HepG2 (cell line): ENCODE data around the gene PARP2. TPM values are rescaled to one million over a fixed set of nuclear protein-coding genes. Genes with fewer than 3 reads are reported as not detected.

ENCODE experiments used
- AGO2 ChIP-seq: fragments of 200-400 bp; formaldehyde crosslinking; optimal IDR thresholded peaks from 2 replicates; pipeline ENCODE3; 2017; ENCODE audit warnings: mild to moderate bottlenecking, low read depth, low read length, moderate library complexity
- ATF1 ChIP-seq: IDR thresholded peaks from 2 replicates; pipeline ENCODE4 v1.6.1; 2016; ENCODE audit warnings: mild to moderate bottlenecking, control low read depth
- FOXA1 ChIP-seq, 2 experiments: fragments of 450-650 bp in 1 of 2; sonication (generic) in 1 of 2; formaldehyde crosslinking in 1 of 2; IDR thresholded peaks; 2 replicates each; pipeline versions ENCODE4 v1.4.0 to v1.6.1; 2016 to 2020; ENCODE audit warnings: missing genetic modification reagents in 1 of 2
- HOXA5 ChIP-seq: sonication (generic); formaldehyde crosslinking; IDR thresholded peaks from 2 replicates; pipeline ENCODE4 v1.4.0; 2020; ENCODE audit warnings: missing genetic modification reagents
- ISX ChIP-seq: sonication (generic); formaldehyde crosslinking; conservative IDR thresholded peaks from 2 replicates; pipeline ENCODE4 v1.5.0; 2020; ENCODE audit warnings: missing genetic modification reagents
- JUND ChIP-seq: sonication (generic); formaldehyde crosslinking; IDR thresholded peaks from 2 replicates; pipeline ENCODE4 v1.8.0; 2022; ENCODE audit warnings: mild to moderate bottlenecking, missing genetic modification reagents
- PCBP1 ChIP-seq: fragments of 200-400 bp; formaldehyde crosslinking; IDR thresholded peaks from 2 replicates; pipeline ENCODE4 v1.6.1; 2017; ENCODE audit warnings: mild to moderate bottlenecking, low read depth, low read length, borderline replicate concordance
- PCBP2 ChIP-seq: fragments of 200-400 bp; formaldehyde crosslinking; optimal IDR thresholded peaks from 2 replicates; pipeline ENCODE3; 2018; ENCODE audit warnings: low read length, low read depth; ENCODE audit not compliant: poor library complexity, severe bottlenecking
- PHF20 ChIP-seq: sonication (generic); formaldehyde crosslinking; IDR thresholded peaks from 2 replicates; pipeline ENCODE4 v1.5.0; 2020; ENCODE audit warnings: mild to moderate bottlenecking, missing genetic modification reagents
- POLR2A ChIP-seq, 2 experiments: IDR thresholded peaks; 2 replicates each; pipeline ENCODE4 v1.6.1; 2011; ENCODE audit warnings: low read depth in 2 of 2, low read length in 2 of 2, mild to moderate bottlenecking in 1 of 2, moderate library complexity in 1 of 2; ENCODE audit not compliant: insufficient read depth in 1 of 2
- RAD51 ChIP-seq: fragments of 450-650 bp; IDR thresholded peaks from 2 replicates; pipeline ENCODE4 v1.6.1; 2016; ENCODE audit warnings: borderline replicate concordance
- REXO4 ChIP-seq: sonication (generic); formaldehyde crosslinking; IDR thresholded peaks from 2 replicates; pipeline ENCODE4 v1.8.0; 2022; ENCODE audit warnings: missing genetic modification reagents, mild to moderate bottlenecking, borderline replicate concordance
- SRY ChIP-seq: sonication (generic); formaldehyde crosslinking; IDR thresholded peaks from 2 replicates; pipeline ENCODE4 v1.8.0; 2022; ENCODE audit warnings: mild to moderate bottlenecking, missing genetic modification reagents
- TEF ChIP-seq: sonication (generic); formaldehyde crosslinking; IDR thresholded peaks from 2 replicates; pipeline ENCODE4 v1.5.0; 2020; ENCODE audit warnings: missing genetic modification reagents
- ZBTB4 ChIP-seq: sonication (generic); formaldehyde crosslinking; IDR thresholded peaks from 2 replicates; pipeline ENCODE4 v1.4.0; 2020; ENCODE audit warnings: missing genetic modification reagents, mild to moderate bottlenecking, borderline replicate concordance
- ZNF296 ChIP-seq: sonication (generic); formaldehyde crosslinking; conservative IDR thresholded peaks from 2 replicates; pipeline ENCODE4 v1.5.0; 2020; ENCODE audit warnings: mild to moderate bottlenecking, missing genetic modification reagents
- ZNF382 ChIP-seq: sonication (generic); formaldehyde crosslinking; IDR thresholded peaks from 2 replicates; pipeline ENCODE4 v1.5.0; 2020; ENCODE audit warnings: missing genetic modification reagents, mild to moderate bottlenecking, borderline replicate concordance
- ZNF432 ChIP-seq: sonication (generic); formaldehyde crosslinking; IDR thresholded peaks from 2 replicates; pipeline ENCODE4 v1.5.0; 2020; ENCODE audit warnings: missing genetic modification reagents, mild to moderate bottlenecking, borderline replicate concordance
- ZNF501 ChIP-seq: sonication (generic); formaldehyde crosslinking; IDR thresholded peaks from 2 replicates; pipeline ENCODE4 v1.5.1; 2020; ENCODE audit warnings: mild to moderate bottlenecking, moderate library complexity, missing genetic modification reagents
- ZNF564 ChIP-seq: sonication (generic); formaldehyde crosslinking; IDR thresholded peaks from 2 replicates; pipeline ENCODE4 v1.8.1; 2023; ENCODE audit warnings: mild to moderate bottlenecking, missing genetic modification reagents
- ZNF747 ChIP-seq: sonication (generic); formaldehyde crosslinking; IDR thresholded peaks from 2 replicates; pipeline ENCODE4 v1.8.1; 2023; ENCODE audit warnings: missing genetic modification reagents, mild to moderate bottlenecking, borderline replicate concordance
- ZSCAN21 ChIP-seq: sonication (generic); formaldehyde crosslinking; IDR thresholded peaks from 2 replicates; pipeline ENCODE4 v1.8.0; 2022; ENCODE audit warnings: mild to moderate bottlenecking, missing genetic modification reagents, moderate library complexity, borderline replicate concordance
- polyA plus RNA-seq, 8 experiments: library from polyadenylated mRNA; depleted of rRNA in 3 of 8; stranded (reverse) in 7 of 8; unstranded in 1 of 8; fragments of >200 nt; fragmentation: Illumina TruSeq in 4 of 8; extraction: Trizol in 4 of 8; gene quantifications; 2 replicates each; pipeline versions ENCODE4 v1.2.1 to v1.2.3, GENCODE V29; 2011 to 2016; ENCODE audit warnings: low read depth in 4 of 8, missing spikeins in 1 of 8, mixed read lengths in 1 of 8; ENCODE audit not compliant: insufficient read depth in 1 of 8
- total RNA-seq, 5 experiments: library from RNA; depleted of rRNA; stranded (reverse); fragments of >200 nt; fragmentation: Illumina TruSeq; extraction: Trizol; gene quantifications; 2 replicates each; pipeline ENCODE4 v1.2.3, GENCODE V29; 2016; ENCODE audit warnings: low read depth in 1 of 5

Gene PARP2
- total and polyA plus RNA-seq, 2 of the 13 experiments (the other 11 are each of a cell fraction or from before 2014, with no cell fraction given): 37.3 to 38.4 TPM

GRCh38 chr14:20332788-20333493, 10.5 kb upstream of the PARP2 start, which contains the start of gene CCNB1IP1 (continued):
- TF ChIP-seq ZNF382 (CRISPR knock-in tag) (no peak), AGO2 (no peak), RAD51 (no peak), PCBP1 (no peak), POLR2A (IDR thresholded peaks at IDR 0.05; ENCODE audit: insufficient read depth in 1 of 2, low read depth in 2 of 2, low read length in 2 of 2) (peak; percentile 78 to 94), FOXA1 (IDR thresholded peaks at IDR 0.05) (no peak), FOXA1 (CRISPR knock-in tag; IDR thresholded peaks at IDR 0.05) (no peak), ZNF564 (no peak), ZNF501 (CRISPR knock-in tag) (peak; percentile 93), TEF (CRISPR knock-in tag) (0 out of 2 replicates have a peak, but pooled peaks have one; percentile 27), REXO4 (no peak), PHF20 (CRISPR knock-in tag) (peak; percentile 69), PCBP2 (no peak), ZNF296 (CRISPR knock-in tag) (no peak), JUND (CRISPR knock-in tag) (no peak), ZBTB4 (CRISPR knock-in tag) (no peak), ZNF747 (CRISPR knock-in tag) (0 out of 2 replicates have a peak, but pooled peaks have one; percentile 32), ZNF432 (CRISPR knock-in tag) (no peak), ATF1 (CRISPR knock-in tag) (peak; percentile 74), HOXA5 (CRISPR knock-in tag) (peak; percentile 25; the same call in 1 of the 2 replicates), SRY (CRISPR knock-in tag) (no peak), ISX (CRISPR knock-in tag) (0 out of 2 replicates have a peak, but pooled peaks have one; percentile 27), ZSCAN21 (CRISPR knock-in tag) (no peak)
